K562 (cell line): Measurements from ENCODE around the gene METTL18. TPM values are rescaled to one million over a fixed set of nuclear protein-coding genes. Genes with fewer than 3 reads are reported as not detected.
A peak's percentile ranks its signal among the peaks of the same experiment; 100 is the strongest.

Source experiments
- ATAC-seq: fragments of 200-7000 bp; cut with Tn5 transposase; 3 replicates; pipeline ENCODE4 v1.9.1; 2020; ENCODE audit warnings: moderate library complexity
- BruUV-seq: library from RNA; stranded (reverse); fragments of 400-500 nt; replicated peaks from 2 replicates; lab custom pipeline; 2021; lab: Mats Ljungman, UMichigan
- CTCF ChIA-PET: fragments of 300-600 bp; formaldehyde crosslinking; extraction: SDS; loops from one replicate; lab custom pipeline; 2021; ENCODE audit warnings: low intra/inter-chr PET ratio; lab: Yijun Ruan, JAX
- POLR2A ChIA-PET: fragments of 300-600, 350-650 bp; sonication (Branson Sonifier 250); formaldehyde crosslinking; extraction: SDS; loops from one replicate; lab custom pipeline; 2021; ENCODE audit warnings: antibody characterized with exemption, inconsistent platforms; lab: Yijun Ruan, JAX
- DNase-seq, 4 experiments: peaks; one replicate each; pipeline versions ENCODE4 v3.0.0 to v3.0.0-alpha.2; 2011 to 2018; ENCODE audit warnings: low spot score in 3 of 4, mixed read lengths in 3 of 4; ENCODE audit errors: extremely low read depth in 1 of 4
- FAIRE-seq: peaks from 2 replicates; lab custom pipeline; 2011; peaks lifted over from hg19 to GRCh38; lab: Jason Lieb, UNC
- H2AFZ ChIP-seq: 2 replicates; pipeline ENCODE4 v1.6.0; 2011; ENCODE audit warnings: low read depth, low read length, control low read depth, inconsistent platforms
- H3K27ac ChIP-seq: fragments of 200-600 bp; 3 replicates; pipeline ENCODE4 v1.8.0; 2011; ENCODE audit warnings: low read depth, mild to moderate bottlenecking, control low read depth, inconsistent platforms, low read length, moderate library complexity, mixed read lengths; ENCODE audit errors: extremely low read depth
- H3K27me3 ChIP-seq, 2 experiments: fragments of 300-600 bp in 1 of 2; 2 replicates in 1 of 2; 3 replicates in 1 of 2; pipeline versions ENCODE4 v1.6.0 to v1.8.0; 2011; ENCODE audit warnings: inconsistent platforms in 2 of 2, low read length in 2 of 2, mild to moderate bottlenecking in 1 of 2, mixed read lengths in 1 of 2, moderate library complexity in 1 of 2; ENCODE audit not compliant: control insufficient read depth in 2 of 2, insufficient read depth in 2 of 2
- H3K36me3 ChIP-seq: fragments of 300-600 bp; 3 replicates; pipeline ENCODE4 v1.8.0; 2011; ENCODE audit warnings: mild to moderate bottlenecking, low read length, inconsistent platforms; ENCODE audit not compliant: control insufficient read depth, insufficient read depth
- H3K4me1 ChIP-seq, 2 experiments: fragments of 200-600 bp in 1 of 2; replicated peaks in 1 of 2; 2 replicates in 1 of 2; 3 replicates in 1 of 2; pipeline versions ENCODE4 v1.5.1 to v1.8.0; 2011; ENCODE audit warnings: inconsistent platforms in 2 of 2, low read length in 2 of 2, mild to moderate bottlenecking in 1 of 2, mixed read lengths in 1 of 2, moderate library complexity in 1 of 2; ENCODE audit not compliant: control insufficient read depth in 2 of 2, insufficient read depth in 2 of 2
- H3K4me2 ChIP-seq: 2 replicates; pipeline ENCODE4 v1.6.1; 2011; ENCODE audit warnings: low read length, control low read depth, inconsistent platforms, mixed read lengths; ENCODE audit not compliant: insufficient read depth
- H3K4me3 ChIP-seq: fragments of 200-600 bp; sonication (generic), shearing (Covaris generic); 2 replicates; pipeline ENCODE4 v1.5.1; 2016; ENCODE audit warnings: control low read depth, inconsistent platforms
- H3K79me2 ChIP-seq: fragments of 200-600 bp; 3 replicates; pipeline ENCODE4 v1.8.0; 2011; ENCODE audit warnings: low read length, inconsistent platforms; ENCODE audit not compliant: control insufficient read depth, insufficient read depth
- H3K9ac ChIP-seq, 2 experiments: 2 replicates each; pipeline versions ENCODE4 v1.6.0 to v1.6.1; 2011; ENCODE audit warnings: low read depth in 2 of 2, low read length in 2 of 2, control low read depth in 1 of 2, inconsistent platforms in 1 of 2, mild to moderate bottlenecking in 1 of 2, mixed read lengths in 1 of 2; ENCODE audit not compliant: insufficient read depth in 1 of 2
- H3K9me1 ChIP-seq: one replicate; pipeline ENCODE4 v1.6.0; 2011; ENCODE audit warnings: inconsistent platforms, mild to moderate bottlenecking, low read length, moderate library complexity; ENCODE audit not compliant: control insufficient read depth, insufficient read depth
- H3K9me3 ChIP-seq: replicated peaks from 2 replicates; pipeline ENCODE4 v1.5.1; 2011; ENCODE audit warnings: low read depth, low read length, inconsistent platforms; ENCODE audit not compliant: control insufficient read depth, insufficient read depth
- H4K20me1 ChIP-seq: replicated peaks from 2 replicates; pipeline ENCODE4 v1.6.1; 2011; ENCODE audit warnings: low read length, inconsistent platforms, mixed read lengths; ENCODE audit not compliant: control insufficient read depth, insufficient read depth
- C11orf30 ChIP-seq: fragments of 450-650 bp; IDR thresholded peaks from 2 replicates; pipeline ENCODE4 v1.6.1; 2016; ENCODE audit warnings: low read depth, mild to moderate bottlenecking
- EZH2 ChIP-seq: IDR thresholded peaks from 2 replicates; pipeline ENCODE4 v1.6.1; 2012; ENCODE audit warnings: low read depth, mild to moderate bottlenecking, inconsistent platforms, low read length, borderline replicate concordance
- HDAC3 ChIP-seq: fragments of 450-650 bp; IDR thresholded peaks from 2 replicates; pipeline ENCODE4 v1.6.1; 2018; ENCODE audit warnings: borderline replicate concordance, mild to moderate bottlenecking, moderate library complexity; ENCODE audit not compliant: partially characterized antibody
- ILK ChIP-seq: fragments of 450-650 bp; IDR thresholded peaks from 2 replicates; pipeline ENCODE4 v1.6.1; 2016; ENCODE audit warnings: missing genetic modification characterization, low read depth, mild to moderate bottlenecking, missing compliant biosample characterization, moderate library complexity, borderline replicate concordance
- KDM1A ChIP-seq, 2 experiments: fragments of 450-650 bp; IDR thresholded peaks; 2 replicates each; pipeline ENCODE4 v1.6.1; 2016; ENCODE audit warnings: mild to moderate bottlenecking in 2 of 2
- KLF16 ChIP-seq: IDR thresholded peaks from 2 replicates; pipeline ENCODE4 v1.6.1; 2016; ENCODE audit warnings: antibody characterized with exemption
- MAFG ChIP-seq: fragments of 450-650 bp; conservative IDR thresholded peaks from 2 replicates; pipeline ENCODE4 v1.6.1; 2016; ENCODE audit warnings: missing genetic modification characterization, missing compliant biosample characterization
- MAFK ChIP-seq: IDR thresholded peaks from 2 replicates; pipeline ENCODE4 v1.6.1; 2011; ENCODE audit warnings: low read length, improper control_type of control experiment
- NCOA1 ChIP-seq: fragments of 450-650 bp; IDR thresholded peaks from 2 replicates; pipeline ENCODE4 v1.6.1; 2016; ENCODE audit warnings: low read depth
- RERE ChIP-seq: sonication (generic); formaldehyde crosslinking; IDR thresholded peaks from 2 replicates; pipeline ENCODE4 v1.8.0; 2023; ENCODE audit warnings: missing genetic modification reagents, mild to moderate bottlenecking, borderline replicate concordance
- U2AF1 ChIP-seq: fragments of 200-400 bp; formaldehyde crosslinking; optimal IDR thresholded peaks from 2 replicates; pipeline ENCODE3; 2017; ENCODE audit warnings: mild to moderate bottlenecking, low read depth, low read length, moderate library complexity
- ZNF316 ChIP-seq: fragments of 450-650 bp; IDR thresholded peaks from 2 replicates; pipeline ENCODE4 v1.6.1; 2016
- ZNF518B ChIP-seq: fragments of 250-450 bp; sonication (Bioruptor Pico); IDR thresholded peaks from 2 replicates; pipeline ENCODE4 v1.5.0; 2021; ENCODE audit warnings: mild to moderate bottlenecking, moderate library complexity
- ZNF696 ChIP-seq: fragments of 250-450 bp; sonication (Bioruptor Pico); conservative IDR thresholded peaks from 2 replicates; pipeline ENCODE4 v1.4.0; 2020; ENCODE audit warnings: mild to moderate bottlenecking, moderate library complexity
- ZNF717 ChIP-seq: fragments of 250-450 bp; sonication (Bioruptor Pico); IDR thresholded peaks from 2 replicates; pipeline ENCODE4 v1.5.0; 2021
- WGBS: fragments of 100-300 bp; shearing (Covaris generic); methylation state at CpG from one replicate; pipeline ENCODE4 v1.1.6; 2016; ENCODE audit warnings: low coverage, mixed read lengths; ENCODE audit not compliant: insufficient coverage; ENCODE audit errors: missing lambda C conversion rate; 5-methylcytosine and 5-hydroxymethylcytosine counted together
- in situ Hi-C: fragments of 300-500 bp; cut with MboI; formaldehyde crosslinking; loops from 4 replicates; pipeline ENCODE4 v1.15.0; 2018; ENCODE audit warnings: inconsistent platforms, mixed read lengths
- intact Hi-C: fragments of 100-400 bp; cut with micrococcal nuclease; formaldehyde crosslinking; loops from 2 replicates; pipeline ENCODE4 v1.14.2; 2022
- polyA plus RNA-seq, 8 experiments: library from polyadenylated mRNA; depleted of rRNA in 4 of 8; stranded (reverse) in 5 of 8; unstranded in 3 of 8; fragments of >200 nt; fragmentation: Nextera tagmentation in 2 of 8; fragmentation: Illumina TruSeq in 1 of 8; extraction: Ambion mirVana in 2 of 8; extraction: Trizol in 1 of 8; gene quantifications; 2 replicates each; pipeline versions ENCODE4 v1.2.1 to v1.2.3, GENCODE V29; 2011 to 2014; ENCODE audit warnings: inconsistent platforms in 1 of 8, missing spikeins in 1 of 8
- total RNA-seq, 7 experiments: library from RNA; depleted of rRNA in 6 of 7; stranded (reverse); fragments of >200 nt in 6 of 7; fragmentation: Illumina TruSeq in 2 of 7; extraction: Trizol in 2 of 7; gene quantifications; 2 replicates each; pipeline versions ENCODE4 v1.2.1 to v1.2.3, GENCODE V29; 2011 to 2021; ENCODE audit warnings: low replicate concordance in 1 of 7

METTL18 gene
- total and polyA plus RNA-seq, 9 of the 15 experiments (the other 6 are each of a cell fraction or from before 2014, with no cell fraction given) = 9.5 to 40.2 (median 14.7) TPM

GRCh38 chr1:169750041-169750440 lies 44.7 kb downstream of the METTL18 start:
- no peak overlapping the region for H3K4me3 ChIP-seq
- TF ChIP-seq ZNF518B (CRISPR knock-in tag) (no peak), KLF16 (no peak), ILK (tag) (no peak), EZH2 (no peak), NCOA1 (no peak), KDM1A (IDR thresholded peaks at IDR 0.05) (no peak), MAFG (tag) (0 out of 2 replicates have a peak, but pooled peaks have one; percentile 21), C11orf30 (peak; percentile 37; the same call in 1 of the 2 replicates), MAFK (peak; percentile 19; the same call in 1 of the 2 replicates), ZNF696 (CRISPR knock-in tag) (no peak), U2AF1 (no peak), ZNF316 (peak; percentile 64), HDAC3 (no peak), ZNF717 (no peak), RERE (CRISPR knock-in tag) (no peak)

More at GRCh38 chr1:169750041-169750440, 44.7 kb downstream of the METTL18 start:
- Histone ChIP-seq H3K79me2 (no peaks in the 10 kb centered on the region), H3K9me1 (no peaks in the 10 kb centered on the region), H3K4me1 (no peaks in the 10 kb centered on the region), H3K36me3 (no peaks in the 10 kb centered on the region), H3K27me3 (no peaks in the 10 kb centered on the region), H2AFZ (no peak overlapping the region), H3K9me3 (no peaks in the 10 kb centered on the region), H4K20me1 (no peaks in the 10 kb centered on the region), H3K9ac (no peak overlapping the region), H3K27ac (no peak overlapping the region), H3K4me2 (no peak overlapping the region)
- 0% methylated on average over 1 of the region's 1 CpG for whole genome bisulfite sequencing
- no TSS peak for BruUV-seq
- FAIRE-seq (no peak), ATAC-seq (no peak), DNase-seq (no peak)
- intact Hi-C loops (no loop called here), in situ Hi-C loops (no loop called here)
- ChIA-PET CTCF (no interaction called here), POLR2A (no interaction called here)
